Renal pelvis (tissue), 4 donors: ENCODE measurements around the gene SNX6. TPM values are rescaled to one million over a fixed set of nuclear protein-coding genes. Genes with fewer than 3 reads are reported as not detected.
"Not testable (repeated sequence)": the region's sequence is repeated elsewhere in the genome, so short reads cannot be mapped to it uniquely, and the experiment has no call there.

Experiments used
- DNase-seq: peaks from one replicate; pipeline ENCODE4 v3.0.0-alpha.2; 2013
- polyA plus RNA-seq, 3 donors: library from polyadenylated mRNA; unstranded; fragments of 120-200 nt; gene quantifications; one replicate each; pipeline ENCODE4 v1.2.1, GENCODE V29; 2013; ENCODE audit not compliant: insufficient read length in 3 of 3

Gene SNX6
- polyA plus RNA-seq, 3 donors, result 98.2 to 113 (median 112) TPM

DNA sequence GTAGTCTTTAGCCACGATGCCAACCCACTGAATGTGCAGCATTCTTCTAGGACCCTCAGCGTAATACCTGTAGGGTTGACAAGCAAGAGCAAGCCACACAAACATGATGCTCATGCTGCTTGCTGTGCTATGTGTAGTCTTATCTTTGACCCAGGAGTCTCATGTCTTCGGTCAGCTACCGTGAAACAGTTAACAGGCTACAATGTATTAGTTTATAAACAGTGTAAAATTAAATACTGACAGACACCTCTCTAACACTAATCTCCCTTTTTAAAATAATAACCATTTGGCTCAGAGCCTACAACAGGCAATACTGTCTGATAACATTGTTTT lies 92.3 kb downstream of the SNX6 start:
- no peak for DNase-seq

DNA sequence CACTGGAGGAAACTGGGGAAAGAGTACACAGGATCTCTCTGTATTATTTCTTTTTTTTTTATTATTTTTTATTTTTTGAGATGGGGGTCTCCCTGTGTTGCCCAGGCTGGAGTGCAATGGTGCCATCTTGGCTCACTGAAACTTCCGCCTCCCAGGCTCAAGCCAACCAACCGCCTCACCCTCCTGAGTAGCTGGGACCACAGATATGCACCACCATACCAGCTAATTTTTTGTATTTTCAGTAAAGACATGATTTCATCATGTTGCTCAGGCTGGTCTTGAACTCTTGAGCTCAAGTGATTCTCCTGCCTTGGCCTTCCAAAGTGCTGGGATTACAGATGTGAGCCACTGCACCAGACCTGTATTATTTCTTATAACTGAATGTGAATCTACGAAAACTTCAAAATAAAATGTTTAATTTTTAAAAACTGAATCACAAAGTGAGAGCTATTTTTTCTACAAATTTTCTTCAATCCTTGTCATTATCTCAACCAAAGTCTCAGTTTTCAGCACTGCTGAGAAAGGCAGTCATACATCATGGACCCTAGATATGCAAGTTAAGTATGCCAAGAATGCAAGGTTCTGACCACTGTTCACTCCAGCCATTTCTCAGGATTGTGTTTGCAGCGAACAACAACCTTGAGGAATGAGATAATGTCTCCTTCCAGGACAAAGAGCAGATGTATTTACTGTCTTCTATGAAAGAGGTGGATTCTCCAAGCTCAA lies 92.8 kb downstream of the SNX6 start:
- DNase-seq, result no peak

GRCh38 chr14:34527591-34527990 lies 102.4 kb downstream of the SNX6 start:
- no peak for DNase-seq

DNA sequence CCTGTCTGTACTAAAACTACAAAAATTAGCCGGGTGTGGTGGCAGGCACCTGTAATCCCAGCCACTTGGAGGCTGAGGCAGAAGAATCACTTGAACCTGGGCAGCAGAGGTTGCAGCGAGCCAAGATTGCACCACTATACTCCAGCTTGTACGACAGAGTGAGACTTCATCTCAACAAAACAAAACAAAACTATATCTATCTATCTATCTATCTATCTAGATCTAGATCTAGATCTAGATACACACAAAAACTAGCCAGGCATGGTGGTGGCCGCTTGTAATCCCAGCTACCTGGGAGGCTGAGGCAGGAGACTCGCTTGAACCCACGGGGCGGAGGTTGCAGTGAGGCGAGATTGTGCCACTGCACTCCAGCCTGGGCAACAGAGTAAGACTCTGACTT lies 105.7 kb downstream of the SNX6 start:
- not testable (repeated sequence) for DNase-seq

GRCh38 chr14:34522496-34522895 lies 107.5 kb downstream of the SNX6 start:
- DNase-seq, result no peak

DNA sequence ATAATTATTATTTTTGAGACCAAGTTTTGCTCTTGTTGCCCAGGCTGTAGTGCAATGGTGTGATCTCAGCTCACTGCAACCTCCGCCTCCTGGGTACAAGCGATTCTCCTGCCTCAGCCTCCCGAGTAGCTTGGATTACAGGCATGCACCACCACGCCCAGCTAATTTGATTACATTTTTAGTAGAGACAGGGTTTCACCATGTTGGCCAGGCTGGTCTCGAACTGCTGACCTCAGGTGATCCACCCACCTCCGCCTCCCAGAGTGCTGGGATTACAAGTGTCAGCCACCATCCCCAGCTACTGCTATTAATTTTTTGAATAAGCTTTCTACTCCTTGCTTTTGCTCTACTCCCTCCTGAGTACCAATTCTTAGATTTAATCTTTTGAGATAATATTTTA lies 108.9 kb downstream of the SNX6 start:
- DNase-seq, result not testable (repeated sequence)

- not testable (repeated sequence) for DNase-seq
These were observed 109.5 kb downstream of the SNX6 start for GRCh38 chr14:34520304-34520970.

Other genes starting within 250 kb of the SNX6 start
- 10 to 100 TPM; 27.7 to 28.2 (median 28.0) TPM for gene SPTSSA, start 167.9 kb downstream of the SNX6 start, polyA plus RNA-seq
- gene EAPP, start 90.4 kb downstream of the SNX6 start, polyA plus RNA-seq, result 10 to 100 TPM; 67.2 to 70.9 (median 69.9) TPM
- gene CFL2, start 84.4 kb upstream of the SNX6 start, polyA plus RNA-seq, result 10 to 100 TPM; 59.9 to 61.8 (median 61.8) TPM
- gene BAZ1A, start 245.2 kb upstream of the SNX6 start, polyA plus RNA-seq, result 10 to 100 TPM; 23.7 to 34.8 (median 27.6) TPM